Neural cell (in vitro differentiated cells): ENCODE measurements around the gene MDM1. TPM values are rescaled to one million over a fixed set of nuclear protein-coding genes. Genes with fewer than 3 reads are reported as not detected.

Experiments
- H2AFZ ChIP-seq: fragments of 200-600, 300-800 bp; sonication (generic), shearing (Covaris generic); 2 replicates; pipeline ENCODE4 v1.6.0; 2014; ENCODE audit warnings: low read depth, mild to moderate bottlenecking, antibody characterized with exemption, low read length, moderate library complexity
- H3F3A ChIP-seq: fragments of 200-600 bp; shearing (Covaris generic); 2 replicates; pipeline ENCODE4 v1.6.1; 2016; ENCODE audit warnings: mild to moderate bottlenecking, moderate library complexity, mixed read lengths, antibody characterized with exemption, low read length; ENCODE audit not compliant: insufficient read depth, poor library complexity, severe bottlenecking
- H3K27ac ChIP-seq: fragments of 200-600, 300-800 bp; sonication (generic), shearing (Covaris generic); 2 replicates; pipeline ENCODE4 v1.5.1; 2014; ENCODE audit warnings: mild to moderate bottlenecking, low read length, moderate library complexity
- H3K27me3 ChIP-seq: fragments of 300-800, 200-600 bp; sonication (generic), shearing (Covaris generic); 2 replicates; pipeline ENCODE4 v1.6.0; 2014; ENCODE audit warnings: mild to moderate bottlenecking, low read depth, low read length, moderate library complexity; ENCODE audit not compliant: insufficient read depth
- H3K36me3 ChIP-seq: fragments of 300-800, 200-600 bp; sonication (generic), shearing (Covaris generic); 2 replicates; pipeline ENCODE4 v1.5.1; 2014; ENCODE audit warnings: mild to moderate bottlenecking, antibody characterized with exemption, low read length, moderate library complexity; ENCODE audit not compliant: insufficient read depth
- H3K4me2 ChIP-seq: fragments of 300-800, 200-600 bp; sonication (generic), shearing (Covaris generic); 2 replicates; pipeline ENCODE4 v1.6.0; 2014; ENCODE audit warnings: mild to moderate bottlenecking, low read length
- H3K4me3 ChIP-seq: fragments of 300-800, 200-600 bp; sonication (generic), shearing (Covaris generic); 2 replicates; pipeline ENCODE4 v1.5.1; 2014; ENCODE audit warnings: mild to moderate bottlenecking, low read length, moderate library complexity
- H3K79me2 ChIP-seq: fragments of 200-600 bp; shearing (Covaris generic); replicated peaks from 2 replicates; pipeline ENCODE4 v1.6.0; 2014; ENCODE audit warnings: mild to moderate bottlenecking, low read length, moderate library complexity; ENCODE audit not compliant: insufficient read depth
- H3K9ac ChIP-seq: fragments of 300-800, 200-600 bp; sonication (generic), shearing (Covaris generic); 2 replicates; pipeline ENCODE4 v1.6.1; 2016; ENCODE audit warnings: mild to moderate bottlenecking, low read length, mixed read lengths
- H3K9me2 ChIP-seq: fragments of 200-600 bp; shearing (Covaris generic); 2 replicates; pipeline ENCODE4 v1.6.1; 2016; ENCODE audit warnings: mild to moderate bottlenecking, low read length, mixed read lengths; ENCODE audit not compliant: insufficient read depth
- H3K9me3 ChIP-seq: fragments of 200-600, 300-800 bp; sonication (generic), shearing (Covaris generic); 2 replicates; pipeline ENCODE4 v1.6.1; 2016; ENCODE audit warnings: mild to moderate bottlenecking, mixed run types, low read length, moderate library complexity, mixed read lengths
- H4K20me1 ChIP-seq: fragments of 200-600 bp; shearing (Covaris generic); 2 replicates; pipeline ENCODE4 v1.6.1; 2016; ENCODE audit warnings: mild to moderate bottlenecking, mixed run types; ENCODE audit not compliant: insufficient read depth
- CTCF ChIP-seq: fragments of 450-650 bp; IDR thresholded peaks from 2 replicates; pipeline ENCODE4 v1.5.1; 2014; ENCODE audit warnings: antibody characterized with exemption, mild to moderate bottlenecking, moderate library complexity; ENCODE audit not compliant: poor library complexity, severe bottlenecking
- EP300 ChIP-seq: fragments of 450-650 bp; conservative IDR thresholded peaks from 2 replicates; pipeline ENCODE4 v1.6.1; 2014; ENCODE audit warnings: antibody characterized with exemption, mild to moderate bottlenecking, moderate library complexity; ENCODE audit not compliant: poor library complexity, severe bottlenecking
- EZH2 ChIP-seq: fragments of 200-600, 300-800 bp; shearing (Covaris generic), sonication (generic); IDR thresholded peaks from 2 replicates; pipeline ENCODE4 v1.6.1; 2014; ENCODE audit warnings: antibody characterized with exemption, low read length, borderline replicate concordance, mild to moderate bottlenecking; ENCODE audit not compliant: insufficient read depth, poor library complexity, severe bottlenecking
- MXI1 ChIP-seq: fragments of 450-650 bp; conservative IDR thresholded peaks from 2 replicates; pipeline ENCODE4 v1.6.1; 2014; ENCODE audit warnings: antibody characterized with exemption, mild to moderate bottlenecking; ENCODE audit not compliant: poor library complexity, severe bottlenecking
- POLR2AphosphoS5 ChIP-seq: IDR thresholded peaks from 2 replicates; pipeline ENCODE4 v1.6.1; 2012
- RAD21 ChIP-seq: fragments of 450-650 bp; conservative IDR thresholded peaks from 2 replicates; pipeline ENCODE4 v1.6.1; 2014; ENCODE audit warnings: antibody characterized with exemption, mild to moderate bottlenecking, moderate library complexity
- REST ChIP-seq: IDR thresholded peaks from 2 replicates; pipeline ENCODE4 v1.6.1; 2012; ENCODE audit warnings: borderline replicate concordance
- SMC3 ChIP-seq: fragments of 450-650 bp; conservative IDR thresholded peaks from 2 replicates; pipeline ENCODE4 v1.6.1; 2014; ENCODE audit warnings: antibody characterized with exemption, mild to moderate bottlenecking, moderate library complexity; ENCODE audit not compliant: poor library complexity
- TAF1 ChIP-seq: IDR thresholded peaks from 2 replicates; pipeline ENCODE4 v1.6.1; 2012; ENCODE audit warnings: low read depth
- polyA plus RNA-seq: library from polyadenylated mRNA; depleted of rRNA; stranded (reverse); fragments of >200 nt; gene quantifications from 2 replicates; pipeline ENCODE4 v1.2.3, GENCODE V29; 2014

Gene MDM1
- polyA plus RNA-seq, 1 donor from 2014 or later = 35.5 TPM

GRCh38 chr12:68287106-68287505, 45.1 kb downstream of the MDM1 start:
- Histone ChIP-seq H3K27ac (no peak overlapping the region), H3K4me3 (no peak overlapping the region), H4K20me1 (no peaks in the 10 kb centered on the region), H3K9ac (no peak overlapping the region), H3F3A (no peaks in the 10 kb centered on the region), H3K4me2 (no peak overlapping the region), H3K9me2 (no peaks in the 10 kb centered on the region), H3K36me3 (no peaks in the 10 kb centered on the region), H3K79me2 (no peaks in the 10 kb centered on the region), H2AFZ (no peak overlapping the region), H3K9me3 (no peaks in the 10 kb centered on the region), H3K27me3 (no peaks in the 10 kb centered on the region)
- TF ChIP-seq MXI1 = no peak
- TF ChIP-seq TAF1 = no peak
- no peak for TF ChIP-seq POLR2AphosphoS5
- no peak for TF ChIP-seq REST
- no peak for TF ChIP-seq RAD21
- no peak for TF ChIP-seq CTCF
- TF ChIP-seq EP300 = no peak
- no peak for TF ChIP-seq SMC3
- TF ChIP-seq EZH2 = no peak

GRCh38 chr12:68286396-68286795, 45.8 kb downstream of the MDM1 start:
- Histone ChIP-seq H3F3A (no peaks in the 10 kb centered on the region), H3K4me2 (no peak overlapping the region), H3K9me2 (no peaks in the 10 kb centered on the region), H2AFZ (no peak overlapping the region), H4K20me1 (no peaks in the 10 kb centered on the region), H3K36me3 (no peaks in the 10 kb centered on the region), H3K4me3 (no peak overlapping the region), H3K9me3 (no peaks in the 10 kb centered on the region), H3K27ac (no peak overlapping the region), H3K79me2 (no peaks in the 10 kb centered on the region), H3K9ac (no peak overlapping the region), H3K27me3 (no peaks in the 10 kb centered on the region)
- TF ChIP-seq EP300 (no peak), MXI1 (no peak), POLR2AphosphoS5 (no peak), SMC3 (no peak), RAD21 (no peak), REST (no peak), TAF1 (no peak), EZH2 (no peak), CTCF (no peak)
